SK-N-SH treated with all-trans-retinoic acid at 6 μM for 48 hours (cell line): ENCODE measurements around the gene SLC25A42.
A peak's percentile ranks its signal among the peaks of the same experiment; 100 is the strongest.

Source experiments
- ATAC-seq: fragments of 200-7000 bp; cut with Tn5 transposase; 3 replicates; pipeline ENCODE4 v1.9.1; 2020; ENCODE audit warnings: mild to moderate bottlenecking, moderate library complexity
- ARNTL ChIP-seq: fragments of 450-650 bp; formaldehyde crosslinking; IDR thresholded peaks from 2 replicates; pipeline ENCODE4 v1.5.0; 2020; ENCODE audit warnings: low read depth, mild to moderate bottlenecking, moderate library complexity, borderline replicate concordance
- BACH2 ChIP-seq: fragments of 250-450 bp; sonication (Bioruptor Pico); IDR thresholded peaks from 2 replicates; pipeline ENCODE4 v1.9.0; 2021; ENCODE audit warnings: mild to moderate bottlenecking, borderline replicate concordance
- CREB5 ChIP-seq: fragments of 250-450 bp; sonication (Bioruptor Pico); IDR thresholded peaks from 2 replicates; pipeline ENCODE4 v1.5.1; 2020; ENCODE audit warnings: low read depth, mild to moderate bottlenecking, moderate library complexity
- CSDC2 ChIP-seq: fragments of 250-450 bp; sonication (Bioruptor Pico); IDR thresholded peaks from 2 replicates; pipeline ENCODE4 v1.5.0; 2020; ENCODE audit warnings: mild to moderate bottlenecking, moderate library complexity
- CSRNP3 ChIP-seq: fragments of 250-450 bp; sonication (Bioruptor Pico); IDR thresholded peaks from 2 replicates; pipeline ENCODE4 v1.5.1; 2021; ENCODE audit warnings: mild to moderate bottlenecking, moderate library complexity
- ESRRG ChIP-seq: fragments of 250-450 bp; sonication (Bioruptor Pico); IDR thresholded peaks from 2 replicates; pipeline ENCODE4 v1.6.1; 2021; ENCODE audit warnings: mild to moderate bottlenecking
- GLIS3 ChIP-seq: fragments of 250-450 bp; sonication (Bioruptor Pico); IDR thresholded peaks from 2 replicates; pipeline ENCODE4 v1.5.0; 2020; ENCODE audit warnings: mild to moderate bottlenecking, moderate library complexity
- ISL1 ChIP-seq: fragments of 250-450 bp; sonication (Bioruptor Pico); IDR thresholded peaks from 2 replicates; pipeline ENCODE4 v2.1.2; 2022; ENCODE audit warnings: mild to moderate bottlenecking, moderate library complexity
- OSR1 ChIP-seq: fragments of 250-450 bp; sonication (Bioruptor Pico); IDR thresholded peaks from 2 replicates; pipeline ENCODE4 v1.8.0; 2022; ENCODE audit warnings: moderate library complexity, mild to moderate bottlenecking, inconsistent platforms
- PATZ1 ChIP-seq: fragments of 250-450 bp; sonication (Bioruptor Pico); IDR thresholded peaks from 2 replicates; pipeline ENCODE4 v1.8.0; 2020; ENCODE audit warnings: mild to moderate bottlenecking, moderate library complexity, borderline replicate concordance
- POU6F1 ChIP-seq: fragments of 250-450 bp; sonication (Bioruptor Pico); IDR thresholded peaks from 2 replicates; pipeline ENCODE4 v1.8.0; 2021; ENCODE audit warnings: low read depth, mild to moderate bottlenecking, moderate library complexity, borderline replicate concordance
- RARB ChIP-seq: fragments of 250-450 bp; sonication (Bioruptor Pico); IDR thresholded peaks from 2 replicates; pipeline ENCODE4 v1.8.0; 2021; ENCODE audit warnings: mild to moderate bottlenecking, moderate library complexity
- SNAI2 ChIP-seq: fragments of 250-450 bp; sonication (Bioruptor Pico); IDR thresholded peaks from 2 replicates; pipeline ENCODE4 v1.5.0; 2020; ENCODE audit warnings: mild to moderate bottlenecking, moderate library complexity
- TCF4 ChIP-seq: fragments of 250-450 bp; sonication (Bioruptor Pico); IDR thresholded peaks from 2 replicates; pipeline ENCODE4 v1.8.0; 2021; ENCODE audit warnings: mild to moderate bottlenecking, moderate library complexity, borderline replicate concordance
- TOX ChIP-seq: fragments of 250-450 bp; sonication (Bioruptor Pico); IDR thresholded peaks from 2 replicates; pipeline ENCODE4 v1.8.0; 2021; ENCODE audit warnings: mild to moderate bottlenecking, moderate library complexity, borderline replicate concordance
- TSHZ2 ChIP-seq: fragments of 250-450 bp; sonication (Bioruptor Pico); IDR thresholded peaks from 2 replicates; pipeline ENCODE4 v1.5.0; 2020; ENCODE audit warnings: mild to moderate bottlenecking, moderate library complexity
- ZC3H10 ChIP-seq: fragments of 250-450 bp; sonication (Bioruptor Pico); IDR thresholded peaks from 2 replicates; pipeline ENCODE4 v1.5.1; 2021; ENCODE audit warnings: mild to moderate bottlenecking, moderate library complexity
- ZFP3 ChIP-seq: fragments of 250-450 bp; sonication (Bioruptor Pico); IDR thresholded peaks from 2 replicates; pipeline ENCODE4 v1.5.0; 2020; ENCODE audit warnings: mild to moderate bottlenecking, moderate library complexity
- ZFP30 ChIP-seq: fragments of 450-650 bp; formaldehyde crosslinking; IDR thresholded peaks from 2 replicates; pipeline ENCODE4 v1.5.0; 2022; ENCODE audit warnings: mild to moderate bottlenecking, moderate library complexity
- ZNF565 ChIP-seq: fragments of 450-650 bp; formaldehyde crosslinking; conservative IDR thresholded peaks from 2 replicates; pipeline ENCODE4 v1.5.0; 2020; ENCODE audit warnings: low read depth, mild to moderate bottlenecking, moderate library complexity
- ZNF70 ChIP-seq: fragments of 450-650 bp; formaldehyde crosslinking; IDR thresholded peaks from 2 replicates; pipeline ENCODE4 v1.5.0; 2020; ENCODE audit warnings: mild to moderate bottlenecking, moderate library complexity

SLC25A42 gene

GRCh38 chr19:19031891-19032290, 31.9 kb upstream of the SLC25A42 start:
- no peak for ATAC-seq
- no peak for TF ChIP-seq POU6F1 (CRISPR knock-in tag)
- no peak for TF ChIP-seq CSRNP3 (CRISPR knock-in tag)
- TF ChIP-seq CREB5: no peak
- no peak for TF ChIP-seq BACH2 (CRISPR knock-in tag)
- TF ChIP-seq TOX (CRISPR knock-in tag): no peak
- no peak for TF ChIP-seq OSR1
- no peak for TF ChIP-seq ZC3H10

GRCh38 chr19:19032420-19033175, 31.2 kb upstream of the SLC25A42 start:
- peak; percentile 80 for ATAC-seq
- no peak for TF ChIP-seq PATZ1 (CRISPR knock-in tag)

- peak; percentile 21 for ATAC-seq
- TF ChIP-seq ZFP3: no peak
- TF ChIP-seq CSRNP3 (CRISPR knock-in tag): no peak
- TF ChIP-seq PATZ1 (CRISPR knock-in tag): no peak
- TF ChIP-seq ZNF70 (CRISPR knock-in tag): no peak
- no peak for TF ChIP-seq TCF4
- no peak for TF ChIP-seq ESRRG (CRISPR knock-in tag)
- TF ChIP-seq TSHZ2 (CRISPR knock-in tag): no peak
- TF ChIP-seq RARB (CRISPR knock-in tag): no peak
- TF ChIP-seq SNAI2 (CRISPR knock-in tag): no peak
- TF ChIP-seq POU6F1 (CRISPR knock-in tag): no peak
- TF ChIP-seq ZC3H10: no peak
- TF ChIP-seq ARNTL (CRISPR knock-in tag): no peak
- no peak for TF ChIP-seq CSDC2
- no peak for TF ChIP-seq GLIS3 (CRISPR knock-in tag)
- no peak for TF ChIP-seq ISL1 (CRISPR knock-in tag)
- TF ChIP-seq ZNF565 (CRISPR knock-in tag): no peak
- no peak for TF ChIP-seq ZFP30 (CRISPR knock-in tag)
- TF ChIP-seq TOX (CRISPR knock-in tag): no peak
- no peak for TF ChIP-seq OSR1
These were observed 30.7 kb upstream of the SLC25A42 start for GRCh38 chr19:19033176-19033425.
